Epidermal melanocyte (primary cell): Measurements from ENCODE around the gene ST8SIA1.

Source experiments
- DNase-seq: peaks from one replicate; pipeline ENCODE4 v3.0.0; 2011; ENCODE audit warnings: low spot score; ENCODE audit not compliant: insufficient read length

Gene ST8SIA1

DNA sequence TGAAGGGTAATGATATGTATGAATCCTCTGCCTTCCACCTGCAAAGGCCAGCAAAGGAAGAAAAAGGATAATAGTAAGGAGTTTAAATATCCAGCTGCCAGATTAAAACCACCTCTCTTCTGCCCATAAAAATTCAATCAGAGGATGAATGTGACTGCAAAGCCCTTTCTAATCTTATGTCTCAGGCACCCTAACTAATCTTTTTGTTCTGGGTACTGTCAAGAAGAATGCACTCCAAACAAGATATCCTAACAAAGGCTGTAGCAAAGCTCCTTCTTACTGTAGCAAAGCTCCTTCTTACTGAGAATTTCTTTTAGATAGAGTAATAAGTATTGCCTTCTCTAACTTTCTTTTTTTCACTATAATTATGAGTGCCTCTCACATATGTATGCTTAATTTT, 91.8 kb downstream of the ST8SIA1 start:
- DNase-seq = no peak

DNA sequence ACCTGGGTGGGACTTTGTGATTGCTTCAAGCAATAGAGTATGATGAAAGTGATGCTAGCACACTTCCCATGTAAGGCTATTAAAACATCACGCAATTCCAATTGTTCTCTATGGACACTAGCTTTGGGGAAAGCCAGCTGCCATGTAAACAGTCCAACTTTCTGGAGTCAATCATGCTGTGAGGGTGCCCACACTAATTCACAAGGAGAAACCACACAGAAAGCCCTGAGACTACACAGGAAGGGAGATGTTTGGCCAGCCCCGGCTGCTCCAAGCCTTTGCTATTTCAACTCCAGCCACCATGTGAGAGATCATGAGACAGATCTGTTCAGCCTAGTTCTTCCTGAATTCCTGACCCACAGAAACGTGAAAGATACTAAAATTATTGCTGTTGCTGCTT, 96.3 kb downstream of the ST8SIA1 start:
- no peak for DNase-seq

DNA sequence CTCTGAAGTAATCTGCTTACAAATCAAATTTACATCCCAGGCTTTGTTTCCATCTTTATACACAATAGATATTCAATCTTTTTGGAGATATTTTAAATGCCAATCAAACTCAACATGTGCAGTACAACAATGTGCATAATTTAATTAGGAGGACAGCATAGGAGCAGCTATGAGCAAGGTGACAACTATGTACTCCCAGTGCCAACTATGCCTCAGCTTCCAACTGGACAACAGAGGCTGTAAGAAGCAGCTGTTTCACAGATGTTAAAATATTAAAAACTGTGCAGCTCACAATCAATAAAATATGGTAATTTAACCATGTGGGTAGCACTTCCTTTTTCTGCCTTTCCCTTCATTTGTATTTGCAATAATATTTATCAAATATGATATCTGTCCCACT, 99.9 kb downstream of the ST8SIA1 start:
- no peak for DNase-seq

DNA sequence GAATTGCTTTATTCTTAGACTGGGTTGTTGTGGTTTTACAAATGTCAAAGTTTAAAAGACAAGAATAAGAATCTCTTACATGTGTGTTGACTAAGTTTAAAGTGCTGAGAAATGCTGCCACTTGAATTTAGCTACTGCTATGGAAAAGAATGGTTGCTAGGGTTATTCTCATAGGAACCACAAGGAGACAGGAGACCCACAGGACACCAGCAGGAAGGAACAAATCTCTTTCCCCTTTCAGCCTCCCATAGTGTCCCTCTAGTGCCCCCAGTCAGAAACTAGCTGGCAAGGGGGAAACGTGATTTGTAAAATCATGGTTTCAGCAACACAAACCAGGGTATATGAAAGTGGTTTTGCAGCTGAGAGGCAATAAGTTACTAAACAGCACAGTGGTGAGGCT, 102.7 kb downstream of the ST8SIA1 start:
- DNase-seq = no peak

DNA sequence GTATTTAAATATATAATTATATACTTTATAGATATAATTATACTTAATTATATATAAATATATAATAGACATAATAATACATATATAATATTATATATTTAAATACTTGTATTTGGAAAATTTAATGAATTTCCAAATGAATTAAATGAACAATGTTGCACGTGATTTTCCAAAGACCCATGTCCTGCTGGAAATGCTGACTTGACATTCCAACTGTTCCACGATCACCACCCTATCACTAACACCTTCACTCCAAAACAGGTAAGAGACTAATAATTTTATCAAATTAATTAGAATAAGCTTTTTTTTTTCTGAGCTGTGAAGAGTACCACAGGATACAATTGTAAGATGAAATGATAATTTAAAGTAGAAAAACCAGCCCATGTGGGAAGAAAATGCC, 103.4 kb downstream of the ST8SIA1 start:
- DNase-seq = no peak

DNA sequence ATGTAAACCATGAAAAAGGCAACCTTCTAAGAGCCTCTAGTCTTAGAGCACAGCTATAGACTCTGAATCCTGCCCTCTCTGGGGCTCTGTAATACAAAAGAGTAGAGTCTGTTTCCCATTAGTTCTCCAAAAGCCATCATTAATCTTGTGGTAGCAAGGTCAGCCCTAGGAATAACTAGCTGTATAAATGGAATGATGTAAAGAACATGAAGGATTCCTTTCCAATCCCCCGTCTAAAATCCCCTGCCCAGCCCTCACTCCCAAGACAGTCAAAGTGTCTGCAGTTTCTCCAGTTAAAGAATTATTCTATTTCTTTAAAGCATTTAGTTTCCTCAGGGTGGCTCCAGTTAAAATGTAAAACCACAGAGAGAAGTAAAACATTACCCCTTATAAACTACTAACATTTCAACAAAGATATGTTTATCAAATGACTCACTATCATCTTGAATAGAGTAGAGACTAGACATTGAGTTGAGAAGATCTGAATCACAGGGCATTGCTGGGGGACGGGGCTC, 104.2 kb downstream of the ST8SIA1 start:
- DNase-seq = no peak

DNA sequence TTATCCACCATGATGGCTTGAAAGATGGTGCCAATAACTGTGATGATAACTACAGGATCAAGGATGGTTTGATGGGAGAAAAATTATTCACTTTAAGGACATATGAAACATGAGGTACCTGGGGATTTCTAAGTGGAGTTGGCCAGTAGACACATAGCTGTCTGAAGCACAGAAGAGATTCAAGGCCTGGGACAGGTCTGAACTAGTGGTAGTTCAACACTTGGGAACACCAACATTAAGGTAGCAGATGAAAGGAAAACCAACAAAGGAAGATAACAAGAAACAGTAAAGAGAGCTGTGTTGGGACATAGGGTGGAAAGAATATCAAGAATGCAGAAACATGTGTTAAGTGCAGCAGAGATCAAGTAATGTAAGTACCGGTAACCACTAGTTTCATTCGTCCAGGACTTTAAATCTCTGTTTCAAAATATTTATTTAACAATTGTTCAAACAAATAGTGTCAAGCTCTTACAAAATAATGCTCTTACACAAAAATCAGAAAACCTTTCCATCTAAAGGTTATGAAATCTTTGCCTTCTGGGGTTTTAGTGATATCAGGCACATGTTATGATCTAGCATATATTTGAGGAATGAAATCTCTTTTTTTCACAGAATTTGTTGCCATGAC, 104.7 kb downstream of the ST8SIA1 start:
- no peak for DNase-seq

DNA sequence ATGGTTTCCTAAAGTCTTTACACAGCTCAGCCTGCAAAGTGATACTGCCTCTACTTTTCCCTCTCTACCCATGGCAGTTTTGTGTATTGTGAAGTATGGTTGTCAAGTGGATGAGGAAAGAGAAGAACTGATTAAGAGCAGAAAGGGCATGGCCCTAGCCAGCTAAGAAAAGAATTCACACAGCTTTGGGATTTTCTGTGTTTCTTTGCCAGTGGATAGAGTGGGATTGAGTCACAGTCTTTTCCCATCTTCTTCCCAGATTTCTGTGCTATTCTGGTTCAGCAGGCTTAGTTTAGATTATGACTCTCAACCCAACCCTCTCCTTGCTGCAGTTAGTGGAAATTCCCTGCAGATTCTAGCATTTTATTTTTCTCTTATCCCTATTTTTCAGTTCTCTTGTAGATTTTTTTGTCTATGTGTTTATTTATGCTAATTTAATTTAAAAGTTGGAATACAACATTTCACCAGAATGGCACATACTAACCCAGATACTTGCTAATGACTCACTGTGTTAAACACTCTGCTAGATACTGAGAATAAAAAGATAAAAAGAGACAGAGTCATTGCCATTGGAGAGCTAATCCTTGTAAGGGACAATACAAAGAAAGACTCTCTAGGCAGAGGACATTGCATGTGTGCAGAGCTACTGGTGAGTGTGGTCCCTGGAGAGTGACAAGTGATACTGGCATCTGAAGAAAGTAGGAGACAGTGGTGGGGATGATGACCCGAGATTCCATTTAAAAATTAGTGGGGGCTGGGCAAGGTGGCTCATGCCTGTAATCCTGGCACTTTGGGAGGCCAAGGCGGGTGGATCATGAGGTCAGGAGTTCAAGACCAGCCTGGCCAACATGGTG, 106.3 kb downstream of the ST8SIA1 start:
- DNase-seq = no peak

DNA sequence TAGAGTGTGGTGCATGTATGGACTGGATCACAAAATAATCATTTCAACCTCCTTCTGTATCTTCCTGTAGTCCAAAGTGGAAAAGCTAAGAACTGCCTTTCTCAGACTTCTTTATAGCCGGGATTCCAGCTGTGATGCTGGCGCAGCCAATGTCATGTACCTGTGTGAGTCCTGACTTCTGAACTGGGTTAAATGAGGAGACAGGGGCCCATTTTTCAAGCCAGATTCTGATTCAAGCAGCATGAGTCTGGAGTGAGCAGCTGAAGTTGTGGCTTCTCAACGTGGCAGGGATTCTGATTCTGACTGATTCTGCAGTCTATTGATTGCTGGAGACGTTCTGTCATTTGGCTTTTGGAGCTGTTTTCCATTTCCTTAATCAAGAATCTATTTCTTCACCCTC, 111.2 kb downstream of the ST8SIA1 start:
- DNase-seq = no peak

DNA sequence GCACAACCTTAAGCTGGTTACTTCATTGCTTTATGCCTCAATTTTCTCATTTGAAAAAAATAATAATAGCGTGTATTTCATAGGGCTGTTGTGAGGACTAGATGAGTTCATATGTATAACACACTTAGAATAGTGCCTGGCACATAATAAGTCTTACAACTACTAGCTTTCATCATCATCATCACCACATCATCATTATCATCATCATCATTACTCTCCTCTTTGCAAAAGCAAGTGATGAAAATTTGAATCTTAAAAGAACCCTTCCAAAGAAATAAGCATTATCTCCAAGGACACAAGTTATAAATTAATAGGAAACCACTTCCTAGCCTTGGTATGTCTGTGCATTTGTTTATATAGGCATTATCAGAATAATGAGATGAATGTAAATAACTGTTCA, 117.0 kb downstream of the ST8SIA1 start:
- no peak for DNase-seq

DNA sequence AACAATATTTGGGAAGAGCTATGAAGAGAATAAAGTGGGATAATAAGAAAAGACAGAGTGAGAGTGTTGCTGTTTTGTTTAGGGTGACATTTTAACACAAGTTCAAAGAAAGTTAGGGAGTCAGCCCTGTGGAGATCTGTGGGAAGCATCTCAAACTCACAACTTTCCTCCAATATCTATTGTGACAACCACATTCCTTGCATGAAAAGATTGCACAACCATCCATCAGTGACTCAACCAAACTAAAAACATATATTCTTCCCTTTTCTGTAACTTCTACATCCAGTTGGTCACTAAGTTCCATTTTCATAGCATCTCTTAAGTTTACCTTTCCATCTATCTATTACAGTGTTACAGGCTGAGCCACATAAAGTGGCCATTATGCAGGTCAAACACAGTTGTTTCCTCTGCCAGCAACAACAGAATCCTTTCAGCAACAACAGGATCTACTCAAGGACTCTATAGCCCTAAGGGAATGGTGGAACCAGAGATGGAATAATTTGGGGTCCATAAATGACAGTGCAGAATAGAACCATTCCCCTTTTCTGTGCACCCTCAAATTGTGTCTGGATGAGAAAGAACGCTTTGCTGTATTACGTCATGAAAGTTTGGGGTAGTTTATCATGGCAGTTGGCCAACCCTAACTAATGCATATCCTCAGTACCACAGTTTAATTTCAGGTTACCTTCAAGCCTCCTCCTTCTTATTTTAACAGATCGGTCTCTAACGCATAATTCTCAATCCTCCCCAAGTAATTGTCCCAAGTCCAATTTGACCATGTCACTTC, 118.8 kb downstream of the ST8SIA1 start:
- no peak for DNase-seq

DNA sequence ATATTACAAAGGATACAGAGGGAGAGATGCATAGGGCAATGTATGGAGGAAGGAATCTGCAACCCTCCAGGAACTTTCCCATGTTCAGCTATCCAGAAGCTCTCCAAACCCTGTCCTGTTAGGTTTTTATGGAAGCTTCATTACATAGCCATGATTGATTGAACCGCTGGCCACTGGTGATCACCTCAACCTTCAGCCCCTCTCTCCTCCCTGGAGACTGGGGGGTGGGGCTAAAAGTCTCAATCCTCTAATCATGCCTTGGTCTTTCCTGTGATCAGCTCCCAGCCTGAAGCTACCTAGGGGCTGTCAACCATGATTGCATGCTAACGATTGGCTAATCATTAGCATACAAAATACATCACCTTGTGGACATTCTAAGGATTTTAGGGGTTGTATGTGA, 123.4 kb downstream of the ST8SIA1 start:
- DNase-seq = no peak

DNA sequence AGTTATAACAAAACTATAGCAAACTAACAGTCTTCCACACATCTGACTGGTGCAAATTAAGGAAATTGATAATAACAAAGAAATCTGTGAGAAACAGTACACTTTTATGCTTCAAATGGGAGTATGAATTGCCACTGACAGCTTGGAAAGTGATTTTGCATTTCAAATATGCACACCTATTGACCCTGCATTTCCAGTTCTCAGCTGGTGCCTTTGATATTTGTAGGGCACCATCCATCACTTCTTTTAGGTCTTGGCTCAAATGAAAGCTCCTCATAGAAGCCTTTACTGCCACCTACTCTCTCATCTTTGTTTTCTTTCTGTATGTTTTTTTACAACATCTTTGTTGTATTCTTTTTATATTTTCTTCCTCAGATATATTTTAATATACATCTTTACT, 125.1 kb downstream of the ST8SIA1 start:
- DNase-seq = no peak

DNA sequence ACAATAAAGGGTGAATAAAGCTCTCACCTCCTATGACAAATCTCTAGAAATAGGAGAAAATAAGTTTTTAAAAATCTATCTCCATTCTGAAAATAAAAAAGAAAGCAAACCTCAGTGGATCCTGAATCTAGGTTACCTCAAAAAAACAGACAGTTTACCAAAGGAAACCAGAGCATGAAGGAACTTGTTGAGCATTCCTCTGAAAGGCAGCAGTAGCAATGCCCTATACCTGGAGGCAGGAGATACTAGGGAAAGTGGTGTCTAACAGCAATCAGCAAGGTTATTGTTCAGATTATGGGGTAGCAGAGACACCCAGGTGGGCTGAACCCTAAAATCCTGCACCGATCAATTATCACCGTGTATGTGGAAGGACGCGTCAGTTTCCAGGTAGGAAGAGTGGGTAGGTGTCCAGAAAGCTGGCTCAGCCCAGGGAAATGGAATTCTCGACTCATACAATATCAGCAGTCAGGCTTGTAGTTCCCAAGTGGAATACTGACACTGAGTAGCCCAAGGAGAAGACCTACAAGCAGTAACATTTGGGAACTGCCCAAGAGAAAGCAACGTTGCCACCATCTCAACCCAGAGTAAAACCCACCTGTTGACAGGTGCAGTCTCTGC, 128.3 kb downstream of the ST8SIA1 start:
- no peak for DNase-seq

DNA sequence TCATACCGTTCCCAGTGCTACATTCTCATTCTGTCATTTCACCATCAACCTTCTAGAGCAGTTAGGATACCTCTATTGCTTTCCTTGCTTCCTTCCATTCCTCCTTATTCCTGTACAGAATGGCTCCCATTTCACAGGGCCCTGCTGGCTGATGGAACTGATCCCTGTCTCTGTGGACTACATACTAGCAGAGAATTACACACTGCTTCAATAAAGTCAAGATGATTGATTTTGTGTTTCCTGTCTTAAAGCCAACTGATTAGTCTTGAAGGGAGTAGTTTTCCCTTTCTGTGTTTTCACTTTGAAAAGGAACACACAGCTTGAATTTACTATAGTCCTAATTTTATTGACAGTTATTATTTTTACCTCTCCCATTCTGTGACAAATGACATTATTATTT, 130.1 kb downstream of the ST8SIA1 start:
- DNase-seq = no peak

DNA sequence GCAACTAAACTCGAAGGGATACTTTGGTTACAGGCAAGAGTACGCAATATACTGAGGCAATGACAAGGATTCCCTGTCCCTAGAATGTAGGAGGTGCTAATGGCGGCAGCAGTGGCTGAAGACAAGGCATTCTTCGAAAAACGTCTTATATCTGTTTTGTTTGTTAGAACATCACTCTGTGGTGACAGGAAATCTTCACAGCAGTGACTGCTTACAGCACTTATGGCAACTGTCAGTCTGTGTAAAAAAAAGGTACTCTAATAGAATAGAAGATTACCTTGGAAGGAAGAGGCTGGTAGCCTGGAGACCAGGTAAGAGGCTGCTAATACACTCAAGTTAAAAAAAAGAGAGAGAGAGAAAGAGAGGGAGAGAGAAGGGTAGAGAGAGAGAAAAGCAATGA, 131.7 kb downstream of the ST8SIA1 start:
- DNase-seq = no peak

DNA sequence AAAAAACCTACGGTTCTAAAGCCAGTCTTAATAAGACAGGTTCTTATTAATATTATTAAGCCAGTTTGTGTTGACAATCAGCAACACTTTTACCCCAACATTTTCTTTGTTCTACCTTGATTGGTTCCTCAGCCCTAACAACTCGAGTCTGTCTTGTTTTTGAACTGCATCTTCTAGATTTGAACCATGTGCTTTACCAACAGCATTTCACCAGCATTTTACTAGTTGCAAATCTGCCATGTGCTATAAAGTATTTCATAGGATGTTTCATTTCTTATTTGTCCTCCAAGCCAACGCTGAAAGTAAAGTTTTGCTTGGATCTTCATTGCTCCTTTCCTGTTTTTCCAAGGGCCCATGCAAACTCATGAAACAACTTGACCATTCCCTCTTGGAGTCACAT, 133.4 kb downstream of the ST8SIA1 start:
- no peak for DNase-seq

DNA sequence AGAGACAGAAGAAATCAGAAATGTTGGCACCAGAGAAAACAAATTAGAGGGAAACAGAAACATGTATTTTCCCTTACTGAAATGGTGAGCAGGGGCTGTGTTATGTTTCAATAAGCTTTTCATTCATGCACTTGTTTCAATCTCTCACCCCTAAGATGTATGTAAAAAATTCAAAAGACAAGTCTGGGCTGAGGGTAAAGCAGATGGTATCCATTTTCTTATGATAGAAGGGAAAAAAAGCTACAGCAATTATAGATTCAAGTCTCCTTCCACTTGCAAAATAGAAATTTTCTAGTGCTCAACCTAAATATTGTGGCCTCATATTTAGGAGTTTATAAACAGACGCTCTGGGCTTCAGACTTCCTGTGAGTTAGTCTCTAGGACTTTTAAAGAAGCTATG, 138.3 kb downstream of the ST8SIA1 start:
- no peak for DNase-seq

DNA sequence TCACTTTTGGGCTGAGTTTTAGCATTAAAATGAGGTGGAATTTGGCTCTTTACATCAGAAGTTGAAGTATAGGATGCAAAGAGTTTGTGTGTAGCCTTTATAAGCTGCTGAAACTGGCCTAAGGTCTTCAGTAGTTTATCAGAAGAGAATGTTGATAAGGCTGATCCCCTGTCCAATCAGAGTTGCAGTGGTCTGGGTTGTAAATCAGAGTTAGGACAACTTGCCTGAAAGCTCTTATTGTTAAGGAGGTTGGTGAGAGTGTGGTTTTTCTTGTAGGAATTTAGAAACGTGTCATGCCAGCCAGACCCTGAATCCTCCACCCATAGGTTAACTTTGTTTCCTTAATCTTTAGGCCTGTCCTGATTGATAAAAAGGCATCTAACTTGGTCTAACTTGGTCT, 143.5 kb downstream of the ST8SIA1 start:
- no peak for DNase-seq

DNA sequence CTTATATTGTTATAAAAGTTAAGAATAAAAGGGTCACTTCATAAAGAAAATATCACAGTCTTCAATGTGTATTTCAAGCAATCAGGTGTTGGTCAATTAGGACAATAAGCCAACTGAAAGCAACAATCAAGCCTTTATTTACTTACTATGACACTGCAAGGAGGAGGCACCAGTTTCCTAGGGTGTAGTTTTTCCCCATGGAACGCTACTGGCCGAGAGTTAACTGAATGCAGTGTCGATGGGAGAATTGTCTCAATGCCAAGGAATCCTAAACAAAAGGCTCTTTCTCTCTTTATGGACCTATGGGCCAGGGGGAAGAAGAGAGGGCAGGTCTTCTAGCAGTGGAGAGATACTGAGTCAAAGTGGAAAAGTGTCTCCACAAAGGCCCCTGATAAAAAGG, 146.1 kb downstream of the ST8SIA1 start:
- DNase-seq = no peak

DNA sequence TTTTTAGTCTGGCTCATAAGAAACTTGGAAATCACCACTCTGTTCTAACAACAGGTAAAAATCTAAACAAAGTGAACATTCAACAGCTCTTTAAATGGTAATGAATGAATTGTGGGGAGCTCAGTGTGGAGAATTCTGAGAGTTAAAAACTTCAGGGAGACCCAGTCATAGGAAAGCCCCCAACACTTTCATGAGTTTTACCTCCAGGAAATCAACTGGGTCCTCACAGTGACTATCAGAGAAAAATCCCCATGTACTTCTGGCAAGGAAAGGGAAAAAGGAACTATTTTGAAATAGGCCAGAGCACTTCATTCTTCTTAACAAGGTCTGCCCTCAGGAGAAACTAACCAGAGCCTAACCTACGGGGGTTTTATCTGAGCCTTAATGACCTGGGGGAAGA, 153.8 kb downstream of the ST8SIA1 start:
- no peak for DNase-seq

DNA sequence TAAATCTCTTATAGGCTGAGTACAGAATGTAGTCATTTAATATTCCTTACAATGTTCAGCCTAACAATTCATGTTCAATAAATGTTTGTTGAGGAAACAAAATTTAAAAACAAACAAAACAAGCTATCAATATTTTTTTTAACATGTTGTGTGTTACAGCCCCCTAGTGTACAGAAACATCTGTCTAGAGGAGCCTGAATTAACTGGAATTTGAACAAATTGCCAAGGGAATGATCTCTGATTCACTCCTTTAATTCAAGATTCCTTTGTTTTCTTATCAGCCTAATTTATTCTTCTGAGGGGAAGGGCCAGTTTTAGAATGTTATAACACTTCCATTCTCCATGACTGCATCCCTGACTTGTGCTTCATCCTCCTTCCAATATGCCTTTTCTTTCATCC, 161.3 kb downstream of the ST8SIA1 start:
- peak; percentile 22 for DNase-seq
